ENCODE measurements around the gene PHRF1.

DNA sequence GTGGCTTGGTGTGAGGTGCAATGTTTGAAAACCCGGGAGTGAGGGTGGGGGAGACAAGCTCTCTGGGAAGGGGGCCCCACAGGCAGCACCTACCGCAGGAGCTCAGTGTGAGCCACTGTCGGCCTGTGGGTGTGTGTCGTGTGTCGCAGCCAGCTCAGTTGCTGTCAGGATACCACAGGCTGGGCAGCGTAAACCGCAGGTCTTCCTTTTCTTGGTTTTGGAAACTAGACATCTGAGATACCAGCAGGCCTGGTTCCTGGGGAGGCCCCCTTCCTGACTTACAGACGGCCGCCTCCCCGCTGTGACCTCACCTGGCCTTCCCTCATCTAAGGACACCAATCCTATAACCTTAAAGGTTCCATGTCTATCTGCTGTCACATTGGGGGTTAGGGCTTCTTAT is 20.1 kb downstream of the PHRF1 start:
- no peak for TF ChIP-seq POLR2A (IDR thresholded peaks at IDR 0.05)
- TF ChIP-seq, protein P1, sequence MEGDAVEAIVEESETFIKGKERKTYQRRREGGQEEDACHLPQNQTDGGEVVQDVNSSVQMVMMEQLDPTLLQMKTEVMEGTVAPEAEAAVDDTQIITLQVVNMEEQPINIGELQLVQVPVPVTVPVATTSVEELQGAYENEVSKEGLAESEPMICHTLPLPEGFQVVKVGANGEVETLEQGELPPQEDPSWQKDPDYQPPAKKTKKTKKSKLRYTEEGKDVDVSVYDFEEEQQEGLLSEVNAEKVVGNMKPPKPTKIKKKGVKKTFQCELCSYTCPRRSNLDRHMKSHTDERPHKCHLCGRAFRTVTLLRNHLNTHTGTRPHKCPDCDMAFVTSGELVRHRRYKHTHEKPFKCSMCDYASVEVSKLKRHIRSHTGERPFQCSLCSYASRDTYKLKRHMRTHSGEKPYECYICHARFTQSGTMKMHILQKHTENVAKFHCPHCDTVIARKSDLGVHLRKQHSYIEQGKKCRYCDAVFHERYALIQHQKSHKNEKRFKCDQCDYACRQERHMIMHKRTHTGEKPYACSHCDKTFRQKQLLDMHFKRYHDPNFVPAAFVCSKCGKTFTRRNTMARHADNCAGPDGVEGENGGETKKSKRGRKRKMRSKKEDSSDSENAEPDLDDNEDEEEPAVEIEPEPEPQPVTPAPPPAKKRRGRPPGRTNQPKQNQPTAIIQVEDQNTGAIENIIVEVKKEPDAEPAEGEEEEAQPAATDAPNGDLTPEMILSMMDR (IDR thresholded peaks at IDR 0.05), result no peak
